Stomach smooth muscle (tissue), 2 donors: ENCODE results near the gene PTPRT.

ENCODE experiments used
- H3K27ac ChIP-seq: one replicate; pipeline ENCODE4 v1.7.0; 2013; ENCODE audit warnings: mild to moderate bottlenecking, low read length, inconsistent platforms
- H3K27me3 ChIP-seq, 2 donors: one replicate each; pipeline ENCODE4 v1.7.0; 2013; ENCODE audit warnings: low read length in 2 of 2; ENCODE audit not compliant: insufficient read depth in 2 of 2, control insufficient read depth in 1 of 2
- H3K36me3 ChIP-seq, 2 donors: one replicate each; pipeline ENCODE4 v1.7.0; 2013; ENCODE audit warnings: low read length in 2 of 2; ENCODE audit not compliant: control insufficient read depth in 2 of 2, insufficient read depth in 2 of 2
- H3K4me1 ChIP-seq: one replicate; pipeline ENCODE4 v1.7.0; 2013; ENCODE audit warnings: low read length; ENCODE audit not compliant: control insufficient read depth, insufficient read depth
- H3K4me3 ChIP-seq, 2 donors: one replicate each; pipeline ENCODE4 v1.7.0; 2013; ENCODE audit warnings: low read length in 2 of 2
- H3K9ac ChIP-seq, 2 donors: one replicate each; pipeline ENCODE4 v1.7.0; 2013; ENCODE audit warnings: low read length in 2 of 2, mild to moderate bottlenecking in 1 of 2
- H3K9me3 ChIP-seq, 2 donors: one replicate each; pipeline ENCODE4 v1.7.0; 2013; ENCODE audit warnings: low read length in 2 of 2; ENCODE audit not compliant: control insufficient read depth in 2 of 2
- donor health status: healthy.
- donor health status: Pancreatic carcinoma.

Gene PTPRT

DNA sequence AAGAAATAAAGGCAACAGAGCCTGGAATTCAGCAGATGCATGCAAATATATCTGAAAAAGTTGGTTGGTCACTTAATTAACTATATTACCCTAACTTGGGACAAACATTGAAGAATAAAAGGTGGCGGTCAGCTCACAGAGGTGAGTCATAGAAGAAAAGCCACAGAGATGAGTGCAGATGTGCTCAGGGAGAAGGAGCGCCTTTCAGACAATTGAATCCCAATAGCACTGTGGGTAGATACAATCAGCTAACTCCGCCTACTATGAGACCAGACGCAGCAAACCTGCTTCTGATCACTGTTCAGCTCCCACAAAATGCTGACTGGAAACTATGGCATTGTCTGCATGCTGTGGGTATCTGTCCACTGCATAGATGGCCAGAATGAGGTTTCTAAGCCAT lies 447.8 kb downstream of the PTPRT start:
- H3K27ac ChIP-seq, result no peak overlapping the region
- no peak overlapping the region for H3K9ac ChIP-seq
- peaks cover 0 to 2% of the 10 kb centered on the region in 2 donors for H3K27me3 ChIP-seq
- H3K36me3 ChIP-seq, result no peaks in the 10 kb centered on the region
- H3K4me3 ChIP-seq, result no peak overlapping the region
- peaks cover 3 to 10% of the 10 kb centered on the region in 2 donors for H3K9me3 ChIP-seq
- no peaks in the 10 kb centered on the region for H3K4me1 ChIP-seq

DNA sequence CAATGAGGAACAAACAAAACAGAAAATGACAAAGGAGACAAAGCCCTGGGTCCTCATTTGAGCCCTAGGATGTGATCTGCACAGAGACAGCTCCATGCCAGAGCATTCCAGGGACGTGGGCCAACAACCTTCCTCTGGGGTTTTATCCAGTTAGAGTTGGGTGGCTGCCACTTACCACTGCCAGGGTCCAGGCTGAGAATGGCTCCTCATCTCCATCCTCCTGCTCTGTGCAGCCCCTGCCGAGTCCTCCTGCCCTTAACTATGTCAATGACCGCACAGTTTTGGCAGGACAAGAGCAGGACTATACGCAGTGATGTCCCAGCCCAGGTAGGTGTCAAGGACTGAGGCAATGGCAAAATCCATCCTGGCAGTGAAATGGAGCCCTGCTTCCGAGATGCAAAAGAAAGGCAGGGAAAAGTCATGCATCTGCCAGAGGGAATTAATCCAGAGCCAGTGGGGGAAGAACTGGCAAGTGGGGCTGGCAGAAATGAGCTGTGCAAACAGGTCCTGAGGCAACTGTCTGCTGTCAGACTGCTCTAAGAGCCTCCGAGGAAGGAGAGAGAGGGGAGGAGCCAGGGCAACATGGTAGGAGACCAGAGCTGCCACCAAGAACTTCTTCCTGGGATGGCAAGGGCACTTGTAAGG lies 449.4 kb downstream of the PTPRT start:
- Histone ChIP-seq H3K4me1 (no peaks in the 10 kb centered on the region), H3K36me3 (no peaks in the 10 kb centered on the region), H3K27me3 (peaks cover 0 to 4% of the 10 kb centered on the region in 2 donors), H3K27ac (no peak overlapping the region), H3K4me3 (no peak overlapping the region), H3K9ac (no peak overlapping the region), H3K9me3 (peaks cover 3 to 10% of the 10 kb centered on the region in 2 donors)

GRCh38 chr20:42739683-42740082 lies 450.0 kb downstream of the PTPRT start:
- no peaks in the 10 kb centered on the region for H3K4me1 ChIP-seq
- H3K9me3 ChIP-seq, result peaks cover 3 to 10% of the 10 kb centered on the region in 2 donors
- no peak overlapping the region for H3K27ac ChIP-seq
- no peak overlapping the region for H3K9ac ChIP-seq
- no peak overlapping the region for H3K4me3 ChIP-seq
- H3K27me3 ChIP-seq, result peaks cover 0 to 4% of the 10 kb centered on the region in 2 donors
- no peaks in the 10 kb centered on the region for H3K36me3 ChIP-seq

DNA sequence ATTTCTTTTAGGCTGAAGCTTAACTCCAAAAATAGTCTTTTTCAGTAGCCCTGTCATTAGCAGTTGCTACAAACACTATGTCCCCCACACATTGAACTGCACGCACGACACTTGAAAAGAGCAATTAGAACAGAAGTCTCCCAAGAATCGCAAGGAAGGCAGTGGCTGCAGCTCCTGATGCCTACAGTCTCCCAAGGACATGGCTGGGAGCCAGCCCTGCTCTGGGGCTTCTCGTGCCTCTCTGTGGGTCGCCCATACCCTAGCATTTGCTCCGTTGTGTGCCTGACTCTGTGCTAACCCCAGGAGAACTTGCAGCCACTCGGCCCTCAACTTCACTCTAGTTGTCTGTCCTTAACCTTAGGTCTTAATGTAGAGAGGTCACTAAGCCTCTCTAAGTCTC lies 454.2 kb downstream of the PTPRT start:
- Histone ChIP-seq H3K9ac (no peak overlapping the region), H3K36me3 (no peaks in the 10 kb centered on the region), H3K4me1 (no peaks in the 10 kb centered on the region), H3K27ac (no peak overlapping the region), H3K9me3 (no peaks in the 10 kb centered on the region), H3K4me3 (no peak overlapping the region), H3K27me3 (peaks cover 0 to 2% of the 10 kb centered on the region in 2 donors)

DNA sequence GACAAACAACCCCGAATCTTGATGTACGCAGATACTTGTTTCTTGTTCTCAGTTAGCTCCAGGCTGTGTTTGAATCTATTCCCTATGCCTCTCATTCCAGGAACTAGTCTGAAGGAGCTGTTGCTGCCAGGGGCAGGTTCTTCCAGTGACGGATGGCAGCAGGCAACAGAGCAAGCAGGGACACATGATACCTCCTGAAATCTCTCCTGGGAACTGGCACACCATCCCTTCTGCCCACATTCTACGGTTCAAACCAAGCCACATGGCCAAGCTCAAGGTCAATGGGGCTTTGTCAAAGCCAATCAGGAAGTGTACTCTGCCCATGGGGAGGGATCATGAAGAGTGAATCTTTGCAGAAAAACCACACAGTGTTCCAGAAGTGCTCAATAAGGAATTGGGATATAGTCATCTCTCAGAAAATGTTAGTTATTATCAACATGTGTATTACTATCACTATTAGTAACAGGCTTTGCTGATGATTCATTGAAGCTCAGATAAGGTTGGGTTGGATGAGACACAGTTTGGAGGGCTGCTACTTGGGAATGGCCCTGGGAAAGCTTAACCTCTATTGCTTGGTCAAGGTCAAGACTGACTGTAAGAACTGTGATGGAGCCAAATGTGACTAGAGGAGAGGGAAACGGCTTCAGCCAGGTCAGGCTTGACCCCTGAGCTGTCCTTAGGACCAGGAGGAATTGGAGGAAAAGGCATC lies 454.9 kb downstream of the PTPRT start:
- Histone ChIP-seq H3K9ac (no peak overlapping the region), H3K36me3 (no peaks in the 10 kb centered on the region), H3K4me1 (no peaks in the 10 kb centered on the region), H3K27me3 (peaks cover 0 to 2% of the 10 kb centered on the region in 2 donors), H3K9me3 (no peaks in the 10 kb centered on the region), H3K4me3 (no peak overlapping the region), H3K27ac (no peak overlapping the region)

DNA sequence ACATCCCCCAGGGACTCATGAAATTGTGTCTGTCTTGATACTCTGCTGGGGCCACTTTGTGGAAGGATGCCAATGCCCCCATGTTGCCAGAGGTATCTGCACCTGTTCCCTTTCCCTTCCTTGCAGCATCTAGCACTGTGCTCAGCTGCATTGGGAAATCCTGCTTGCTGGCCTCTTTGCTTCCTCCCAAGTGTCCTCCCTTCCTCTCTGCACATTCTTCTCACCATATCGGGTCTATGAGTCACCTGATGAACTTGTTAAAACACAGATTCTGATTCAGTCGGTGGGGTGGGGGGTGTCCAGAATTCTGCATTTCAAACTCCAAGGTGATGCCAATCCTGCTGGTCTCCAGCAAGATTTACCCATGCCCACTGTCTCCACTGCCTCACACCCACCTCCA lies 467.8 kb downstream of the PTPRT start:
- no peak overlapping the region for H3K27ac ChIP-seq

DNA sequence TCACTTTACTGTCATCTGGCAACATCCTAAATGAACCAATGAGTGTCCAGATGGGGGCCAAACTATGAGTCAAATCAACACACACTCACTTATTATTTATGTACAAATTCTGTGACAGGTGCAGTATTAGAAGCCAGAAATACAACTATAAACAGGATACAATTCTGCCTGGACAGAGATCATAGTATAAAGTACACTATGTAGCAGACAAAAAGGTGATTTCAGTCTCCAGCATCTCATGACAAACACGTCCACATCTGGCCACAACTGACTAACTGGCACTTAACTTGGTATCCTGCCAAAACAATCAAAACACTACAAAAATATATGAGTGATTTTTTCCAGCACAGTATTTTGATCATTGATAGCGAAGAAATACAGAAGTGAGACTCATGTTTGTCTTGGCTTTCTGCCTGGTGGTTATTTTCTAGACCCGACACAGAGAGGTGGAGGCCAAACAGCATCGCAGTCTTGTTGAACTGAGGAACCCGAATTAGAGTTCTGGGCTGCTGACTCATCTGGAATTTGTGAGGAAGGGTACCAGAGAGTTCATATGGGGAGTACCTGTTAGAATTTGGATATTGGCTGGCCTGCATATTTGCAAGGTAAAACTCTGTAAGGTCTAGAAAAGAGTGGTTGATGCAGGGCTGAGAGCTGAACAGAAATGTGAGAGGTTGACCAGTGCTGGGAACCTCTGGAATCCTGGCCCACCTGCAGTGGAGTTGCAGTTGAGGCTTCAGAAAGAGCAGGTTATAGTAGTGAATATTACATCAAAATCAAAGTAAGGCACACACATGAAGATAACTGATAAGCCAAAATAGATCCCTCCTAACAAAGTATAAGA lies 475.2 kb downstream of the PTPRT start:
- H3K4me3 ChIP-seq, result no peak overlapping the region

More for the DNA sequence above, 467.8 kb downstream of the PTPRT start:
- H3K27me3 ChIP-seq, result no peaks in the 10 kb centered on the region
- no peaks in the 10 kb centered on the region for H3K9me3 ChIP-seq
- H3K9ac ChIP-seq, result no peak overlapping the region
- no peaks in the 10 kb centered on the region for H3K36me3 ChIP-seq
- no peaks in the 10 kb centered on the region for H3K4me1 ChIP-seq
- no peak overlapping the region for H3K4me3 ChIP-seq

GRCh38 chr20:42708266-42708665 lies 481.4 kb downstream of the PTPRT start:
- no peaks in the 10 kb centered on the region for H3K27me3 ChIP-seq
- H3K4me3 ChIP-seq, result no peak overlapping the region
- H3K27ac ChIP-seq, result no peak overlapping the region
- H3K9ac ChIP-seq, result no peak overlapping the region
- H3K9me3 ChIP-seq, result peaks cover 3 to 7% of the 10 kb centered on the region in 2 donors
- H3K4me1 ChIP-seq, result no peaks in the 10 kb centered on the region
- no peaks in the 10 kb centered on the region for H3K36me3 ChIP-seq

More for the DNA sequence above, 475.2 kb downstream of the PTPRT start:
- no peak overlapping the region for H3K27ac ChIP-seq
- H3K4me1 ChIP-seq, result no peaks in the 10 kb centered on the region
- H3K27me3 ChIP-seq, result no peaks in the 10 kb centered on the region
- H3K9ac ChIP-seq, result no peak overlapping the region
- H3K9me3 ChIP-seq, result peaks cover 0 to 7% of the 10 kb centered on the region in 2 donors
- no peaks in the 10 kb centered on the region for H3K36me3 ChIP-seq

DNA sequence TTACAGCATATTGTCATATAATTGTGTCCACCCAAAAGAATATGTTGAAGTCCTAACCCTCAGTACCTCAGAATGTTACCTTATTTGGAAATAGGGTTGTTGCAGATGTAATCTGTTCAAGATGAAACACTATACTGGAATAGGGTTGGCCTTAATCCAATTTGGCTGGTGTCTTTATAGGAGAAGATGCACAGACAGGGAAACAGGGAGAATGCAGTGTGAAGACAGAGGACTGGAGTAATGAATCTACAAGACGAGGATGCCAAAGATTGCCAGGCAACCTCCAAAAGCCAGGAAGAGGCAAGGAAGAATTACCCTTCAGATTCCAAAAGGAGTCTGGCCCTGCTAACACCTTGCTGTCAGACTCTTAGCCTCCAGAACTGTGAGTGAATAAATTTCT lies 482.9 kb downstream of the PTPRT start:
- no peak overlapping the region for H3K9ac ChIP-seq

DNA sequence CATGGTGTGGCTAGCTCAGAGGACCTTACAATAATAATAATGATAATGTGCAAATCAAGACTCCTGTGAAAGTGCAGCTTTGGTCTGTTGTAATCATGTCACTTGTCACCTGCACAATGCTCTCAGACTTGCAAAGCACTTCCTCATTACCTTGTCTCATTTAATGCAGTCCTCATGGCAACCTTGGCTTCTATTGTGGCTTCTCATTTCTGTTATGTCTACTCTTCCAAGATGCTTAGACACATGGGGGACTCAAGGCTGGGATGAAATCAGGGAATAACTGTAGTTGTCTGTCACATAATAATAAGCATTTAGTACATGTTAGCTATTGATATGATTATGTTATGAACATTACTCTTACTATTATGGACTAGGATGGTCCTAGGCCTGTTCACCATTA lies 484.2 kb downstream of the PTPRT start:
- Histone ChIP-seq H3K9ac (no peak overlapping the region), H3K9me3 (peaks cover 3 to 5% of the 10 kb centered on the region in 2 donors), H3K27me3 (no peaks in the 10 kb centered on the region), H3K4me1 (no peaks in the 10 kb centered on the region), H3K36me3 (no peaks in the 10 kb centered on the region), H3K4me3 (no peak overlapping the region), H3K27ac (no peak overlapping the region)

More for the DNA sequence above, 482.9 kb downstream of the PTPRT start:
- H3K36me3 ChIP-seq, result no peaks in the 10 kb centered on the region
- H3K27me3 ChIP-seq, result no peaks in the 10 kb centered on the region
- no peaks in the 10 kb centered on the region for H3K4me1 ChIP-seq
- no peak overlapping the region for H3K4me3 ChIP-seq
- H3K27ac ChIP-seq, result no peak overlapping the region
- peaks cover 3 to 7% of the 10 kb centered on the region in 2 donors for H3K9me3 ChIP-seq
